ENCODE data around the gene PIK3C3.
"Not testable (repeated sequence)": the region's sequence is repeated elsewhere in the genome, so short reads cannot be mapped to it uniquely, and the experiment has no call there.

Gene PIK3C3

GRCh38 chr18:42025974-42026625 lies 71.1 kb downstream of the PIK3C3 start:
- ATAC-seq, result peak; percentile 76 to 82

- no peak for ATAC-seq
Observed at GRCh38 chr18:42028247-42028832, 73.3 kb downstream of the PIK3C3 start.

- no peak for ATAC-seq
Observed at GRCh38 chr18:42029092-42029491, 74.1 kb downstream of the PIK3C3 start.

GRCh38 chr18:42030586-42031182 lies 75.7 kb downstream of the PIK3C3 start:
- ATAC-seq, result no peak

GRCh38 chr18:42032447-42032846 lies 77.4 kb downstream of the PIK3C3 start:
- ATAC-seq, result no peak

GRCh38 chr18:42033137-42033810 lies 78.2 kb downstream of the PIK3C3 start:
- ATAC-seq, result no peak

- ATAC-seq, result no peak
Observed at GRCh38 chr18:42038936-42039335, 83.9 kb downstream of the PIK3C3 start.

- ATAC-seq, result no peak
Observed at GRCh38 chr18:42039396-42039795, 84.4 kb downstream of the PIK3C3 start.

GRCh38 chr18:42041793-42042192 lies 86.8 kb downstream of the PIK3C3 start:
- no peak for ATAC-seq

GRCh38 chr18:42045346-42045745 lies 90.3 kb downstream of the PIK3C3 start:
- ATAC-seq, result no peak

- ATAC-seq, result no peak
Observed at GRCh38 chr18:42047721-42048120, 92.7 kb downstream of the PIK3C3 start.

GRCh38 chr18:42048158-42048557 lies 93.1 kb downstream of the PIK3C3 start:
- no peak for ATAC-seq

GRCh38 chr18:42049536-42049935 lies 94.5 kb downstream of the PIK3C3 start:
- not testable (repeated sequence) for ATAC-seq

- no peak for ATAC-seq
Observed at GRCh38 chr18:42051411-42051810, 96.4 kb downstream of the PIK3C3 start.

GRCh38 chr18:42052122-42052708 lies 97.2 kb downstream of the PIK3C3 start:
- ATAC-seq, result no peak

- peak in 1 of 2 donors; percentile 56 for ATAC-seq
Observed at GRCh38 chr18:42053188-42053781, 98.3 kb downstream of the PIK3C3 start.

- no peak for ATAC-seq
Observed at GRCh38 chr18:42064109-42064508, 109.1 kb downstream of the PIK3C3 start.

GRCh38 chr18:42067518-42067917 lies 112.5 kb downstream of the PIK3C3 start:
- ATAC-seq, result no peak

- ATAC-seq, result no peak
Observed at GRCh38 chr18:42068030-42068429, 113.0 kb downstream of the PIK3C3 start.

- no peak for ATAC-seq
Observed at GRCh38 chr18:42069036-42069435, 114.0 kb downstream of the PIK3C3 start.

GRCh38 chr18:42072407-42072806 lies 117.4 kb downstream of the PIK3C3 start:
- no peak for ATAC-seq

- peak in 1 of 2 donors; percentile 53 for ATAC-seq
Observed at GRCh38 chr18:42074704-42075103, 119.7 kb downstream of the PIK3C3 start.

- ATAC-seq, result no peak
Observed at GRCh38 chr18:42078711-42079110, 123.7 kb downstream of the PIK3C3 start.

Measured in activated CD4-positive, CD25-positive, alpha-beta regulatory T cell treated with anti-CD3 and anti-CD28 coated beads, Interleukin-2, amount 50 U/mL, for 24 hours (primary cell).